H1 (cell line): ENCODE measurements around the gene KDM1A. TPM values are rescaled to one million over a fixed set of nuclear protein-coding genes. Genes with fewer than 3 reads are reported as not detected.

Experiments
- CTCF ChIA-PET: fragments of 300-600 bp; sonication (Branson Sonifier 250); formaldehyde crosslinking; loops from one replicate; lab custom pipeline; 2021; ENCODE audit not compliant: partially characterized antibody; lab: Charles Lee
- POLR2A ChIA-PET: fragments of 300-600 bp; sonication (Branson Sonifier 250); formaldehyde crosslinking; loops from one replicate; lab custom pipeline; 2021; ENCODE audit warnings: inconsistent platforms; ENCODE audit not compliant: partially characterized antibody; lab: Charles Lee
- DNase-seq, 2 experiments: peaks; one replicate each; pipeline versions ENCODE4 v3.0.0 to v3.0.0-alpha.2; 2010 to 2022; ENCODE audit warnings: low spot score in 2 of 2, low read depth in 1 of 2, mixed read lengths in 1 of 2
- FAIRE-seq: peaks from 2 replicates; lab custom pipeline; 2011; peaks lifted over from hg19 to GRCh38; lab: Jason Lieb, UNC
- H2AFZ ChIP-seq: 2 replicates; pipeline ENCODE4 v1.8.1; 2012; ENCODE audit warnings: low read length, inconsistent platforms
- H2AK5ac ChIP-seq: 2 replicates; pipeline ENCODE4 v1.6.1; 2013; ENCODE audit warnings: low read depth, low read length
- H2BK120ac ChIP-seq: replicated peaks from 2 replicates; pipeline ENCODE3; 2013; ENCODE audit warnings: low read depth, low read length, inconsistent platforms
- H2BK12ac ChIP-seq: 2 replicates; pipeline ENCODE4 v1.6.1; 2013; ENCODE audit warnings: low read depth, low read length
- H2BK15ac ChIP-seq: 2 replicates; pipeline ENCODE4 v1.6.1; 2013; ENCODE audit warnings: low read length
- H2BK20ac ChIP-seq: 2 replicates; pipeline ENCODE4 v1.6.1; 2013; ENCODE audit warnings: low read length
- H2BK5ac ChIP-seq: 2 replicates; pipeline ENCODE4 v1.6.1; 2013; ENCODE audit warnings: low read depth, low read length
- H3K14ac ChIP-seq: 2 replicates; pipeline ENCODE4 v1.6.1; 2013; ENCODE audit warnings: inconsistent platforms; ENCODE audit not compliant: insufficient read length
- H3K18ac ChIP-seq: 2 replicates; pipeline ENCODE4 v1.6.1; 2013; ENCODE audit warnings: low read length; ENCODE audit errors: extremely low read depth
- H3K23ac ChIP-seq: 2 replicates; pipeline ENCODE4 v1.6.1; 2013; ENCODE audit warnings: inconsistent platforms; ENCODE audit not compliant: insufficient read length
- H3K23me2 ChIP-seq: 2 replicates; pipeline ENCODE4 v1.6.1; 2013; ENCODE audit warnings: low read depth, low read length
- H3K27ac ChIP-seq: 2 replicates; pipeline ENCODE4 v1.6.1; 2011; ENCODE audit warnings: low read depth, low read length, inconsistent platforms
- H3K27me3 ChIP-seq, 4 experiments: replicated peaks in 1 of 4; 1 replicate in 1 of 4; 2 replicates in 3 of 4; pipeline versions ENCODE4 v1.6.1 to v1.8.1; 2011 to 2013; ENCODE audit warnings: low read length in 3 of 4, mild to moderate bottlenecking in 3 of 4, inconsistent platforms in 2 of 4, mixed read lengths in 2 of 4, moderate library complexity in 1 of 4; ENCODE audit not compliant: control insufficient read depth in 3 of 4, insufficient read depth in 3 of 4; ENCODE audit errors: extremely low read depth in 1 of 4
- H3K36me3 ChIP-seq, 4 experiments: 2 replicates each; pipeline versions ENCODE4 v1.6.1 to v1.8.1; 2011 to 2013; ENCODE audit warnings: mild to moderate bottlenecking in 4 of 4, low read length in 3 of 4, moderate library complexity in 2 of 4, control low read depth in 1 of 4, inconsistent platforms in 1 of 4; ENCODE audit not compliant: insufficient read depth in 4 of 4, control insufficient read depth in 2 of 4
- H3K4ac ChIP-seq: replicated peaks from 2 replicates; pipeline ENCODE3; 2013; ENCODE audit warnings: low read length, low read depth, mixed read lengths, inconsistent platforms; ENCODE audit not compliant: insufficient read length
- H3K4me1 ChIP-seq, 4 experiments: replicated peaks in 1 of 4; 1 replicate in 1 of 4; 2 replicates in 3 of 4; pipeline versions ENCODE4 v1.6.1 to v1.8.1; 2011 to 2013; ENCODE audit warnings: low read length in 3 of 4, inconsistent platforms in 2 of 4, mixed read lengths in 1 of 4; ENCODE audit not compliant: insufficient read depth in 4 of 4, control insufficient read depth in 3 of 4
- H3K4me2 ChIP-seq, 2 experiments: 2 replicates each; pipeline versions ENCODE4 v1.6.1 to v1.8.1; 2011 to 2013; ENCODE audit warnings: low read depth in 2 of 2, low read length in 2 of 2, control low read depth in 1 of 2, inconsistent platforms in 1 of 2, mild to moderate bottlenecking in 1 of 2; ENCODE audit not compliant: insufficient read depth in 1 of 2
- H3K4me3 ChIP-seq, 4 experiments: fragments of 200-600, 300-600 bp in 1 of 4; sonication (generic), shearing (Covaris generic), sonication (Bioruptor Twin) in 1 of 4; 2 replicates each; pipeline versions ENCODE4 v1.5.1 to v1.8.1; 2011 to 2016; ENCODE audit warnings: low read length in 4 of 4, low read depth in 3 of 4, control low read depth in 2 of 4, inconsistent platforms in 2 of 4, mild to moderate bottlenecking in 2 of 4, mixed read lengths in 1 of 4, moderate library complexity in 1 of 4; ENCODE audit not compliant: insufficient read depth in 2 of 4; ENCODE audit errors: extremely low read depth in 1 of 4
- H3K56ac ChIP-seq: replicated peaks from 2 replicates; pipeline ENCODE3; 2013; ENCODE audit warnings: low read depth, mild to moderate bottlenecking, mixed read lengths, low read length, inconsistent platforms; ENCODE audit not compliant: insufficient read length
- H3K79me1 ChIP-seq: 2 replicates; pipeline ENCODE4 v1.6.1; 2013; ENCODE audit warnings: low read depth, low read length, control low read depth
- H3K79me2 ChIP-seq, 2 experiments: 2 replicates each; pipeline versions ENCODE4 v1.6.1 to v1.8.1; 2012 to 2013; ENCODE audit warnings: low read length in 2 of 2, mild to moderate bottlenecking in 2 of 2, inconsistent platforms in 1 of 2; ENCODE audit not compliant: insufficient read depth in 2 of 2, control insufficient read depth in 1 of 2
- H3K9ac ChIP-seq, 4 experiments: replicated peaks in 1 of 4; 1 replicate in 1 of 4; 2 replicates in 3 of 4; pipeline versions ENCODE4 v1.6.1 to v1.8.1; 2011 to 2013; ENCODE audit warnings: low read depth in 3 of 4, low read length in 3 of 4, control low read depth in 2 of 4, mild to moderate bottlenecking in 2 of 4, moderate library complexity in 2 of 4, inconsistent platforms in 1 of 4; ENCODE audit errors: extremely low read depth in 1 of 4
- H3K9me3 ChIP-seq, 2 experiments: 2 replicates each; pipeline versions ENCODE4 v1.6.1 to v1.8.1; 2012 to 2013; ENCODE audit warnings: mild to moderate bottlenecking in 2 of 2, moderate library complexity in 2 of 2, control low read depth in 1 of 2, inconsistent platforms in 1 of 2, low read depth in 1 of 2, low read length in 1 of 2, mixed read lengths in 1 of 2; ENCODE audit not compliant: insufficient read depth in 2 of 2
- H4K20me1 ChIP-seq, 2 experiments: replicated peaks in 1 of 2; 2 replicates each; pipeline versions ENCODE3 to v1.8.1; 2011 to 2013; ENCODE audit warnings: inconsistent platforms in 2 of 2, low read length in 2 of 2, mild to moderate bottlenecking in 1 of 2; ENCODE audit not compliant: insufficient read depth in 2 of 2, control insufficient read depth in 1 of 2
- H4K5ac ChIP-seq: 2 replicates; pipeline ENCODE4 v1.6.1; 2013; ENCODE audit warnings: low read length, low read depth, mixed read lengths, inconsistent platforms; ENCODE audit not compliant: insufficient read length
- H4K8ac ChIP-seq: 2 replicates; pipeline ENCODE4 v1.8.0; 2013; ENCODE audit warnings: mild to moderate bottlenecking, moderate library complexity, low read length, inconsistent platforms; ENCODE audit not compliant: insufficient read depth; ENCODE audit errors: extremely low read depth
- H4K91ac ChIP-seq: replicated peaks from 2 replicates; pipeline ENCODE3; 2013; ENCODE audit warnings: low read length, mixed read lengths, inconsistent platforms; ENCODE audit not compliant: insufficient read length
- BACH1 ChIP-seq: IDR thresholded peaks from 2 replicates; pipeline ENCODE4 v1.6.1; 2012; ENCODE audit warnings: low read length, improper control_type of control experiment
- RBBP5 ChIP-seq: IDR thresholded peaks from 2 replicates; pipeline ENCODE4 v1.7.1; 2012; ENCODE audit warnings: low read depth, mild to moderate bottlenecking, inconsistent platforms, low read length, moderate library complexity, borderline replicate concordance
- WGBS, 2 experiments: shearing (Covaris generic) in 1 of 2; methylation state at CpG; one replicate each; pipeline versions ENCODE4 v1.1.6 to v1.1.7; 2013 to 2015; ENCODE audit warnings: low lambda C conversion rate in 2 of 2, mixed read lengths in 2 of 2, inconsistent platforms in 1 of 2, low coverage in 1 of 2, missing lambda C conversion rate in 1 of 2; ENCODE audit not compliant: insufficient replicate concordance in 2 of 2, insufficient coverage in 1 of 2, insufficient read length in 1 of 2; ENCODE audit errors: extremely low coverage in 1 of 2, missing lambda C conversion rate in 1 of 2; 5-methylcytosine and 5-hydroxymethylcytosine counted together
- polyA plus RNA-seq, 7 experiments: library from polyadenylated mRNA; depleted of rRNA in 3 of 7; stranded (reverse) in 5 of 7; unstranded in 2 of 7; fragments of >200 nt in 5 of 7; fragments of 200-250 nt in 2 of 7; gene quantifications; 1 replicate in 5 of 7; 2 replicates in 1 of 7; 4 replicates in 1 of 7; pipeline versions ENCODE4 v1.2.1 to v1.2.3, GENCODE V29; 2011 to 2013; ENCODE audit warnings: missing spikeins in 2 of 7, mixed read lengths in 2 of 7
- total RNA-seq: library from RNA; stranded (reverse); fragmentation: NEBNext Ultra II Directional; extraction: Animal tissue kit (Norgen Biotek cat#: 25700); gene quantifications from 2 replicates; pipeline ENCODE4 v1.2.1, GENCODE V29; 2021

Gene KDM1A
- total and polyA plus RNA-seq, 2 of the 8 experiments (the other 6 are each of a cell fraction or from before 2014, with no cell fraction given) = 216 to 275 TPM

- H2AFZ ChIP-seq = no peak overlapping the region
- H3K23ac ChIP-seq = no peak overlapping the region
- no peaks in the 10 kb centered on the region for H3K23me2 ChIP-seq
- H2AK5ac ChIP-seq = no peak overlapping the region
- H2BK12ac ChIP-seq = no peak overlapping the region
- peaks cover 10% of the 10 kb centered on the region in 2 experiments for H4K20me1 ChIP-seq
- no peak overlapping the region; a peak in 1 of 8 replicates for H3K4me3 ChIP-seq
- H3K18ac ChIP-seq = no peak overlapping the region
- no peak overlapping the region for H3K4me2 ChIP-seq
- H3K36me3 ChIP-seq = peaks cover 27 to 93% (median 62%) of the 10 kb centered on the region in 4 experiments
- H3K27me3 ChIP-seq = no peaks in the 10 kb centered on the region
- H2BK15ac ChIP-seq = no peak overlapping the region
- TF ChIP-seq BACH1 = no peak
- TF ChIP-seq RBBP5 = no peak
- no peak for FAIRE-seq
- 95% methylated on average over 6 of the region's 6 CpGs; no CpG with 5 or more reads in 1 of the 2 experiments for WGBS, 2 experiments
- no peaks in the 10 kb centered on the region for H3K4me1 ChIP-seq
- H2BK20ac ChIP-seq = no peak overlapping the region
- no peak overlapping the region for H3K27ac ChIP-seq
- ChIA-PET CTCF (interaction anchor here (1.7 to 27.1 kb wide), 3 partner anchors 31 to 132 kb away, joined by 4 to 705 read pairs (median 9); partner anchors contain the start of gene LUZP1), POLR2A (interaction anchor here (1.0 to 2.3 kb wide), 3 partner anchors 9 to 44 kb away, joined by 3 to 13 read pairs (median 5); no protein-coding TSS in a partner anchor)
- no peak overlapping the region for H2BK5ac ChIP-seq
- no peaks in the 10 kb centered on the region for H3K79me1 ChIP-seq
- H4K91ac ChIP-seq = no peak overlapping the region
- H3K9ac ChIP-seq = no peak overlapping the region
- H3K4ac ChIP-seq = no peak overlapping the region
- DNase-seq = no peak
- H3K14ac ChIP-seq = no peak overlapping the region
- H4K5ac ChIP-seq = no peak overlapping the region
- no peak overlapping the region for H2BK120ac ChIP-seq
- no peak overlapping the region for H3K56ac ChIP-seq
- no peaks in the 10 kb centered on the region for H3K9me3 ChIP-seq
- H4K8ac ChIP-seq = no peak overlapping the region
- no peaks in the 10 kb centered on the region for H3K79me2 ChIP-seq
These were observed 59.8 kb downstream of the KDM1A start for GRCh38 chr1:23079025-23079424.
